22Rv1 (cell line): Measurements from ENCODE around the gene MUC6.

Experiments
- CTCF ChIP-seq: fragments of 450-650 bp; IDR thresholded peaks from 2 replicates; pipeline ENCODE4 v1.5.1; 2017; ENCODE audit warnings: mild to moderate bottlenecking
- ZFX ChIP-seq: fragments of 450-650 bp; IDR thresholded peaks from 2 replicates; pipeline ENCODE4 v1.6.1; 2017; ENCODE audit warnings: antibody characterized with exemption, borderline replicate concordance

- no peak for TF ChIP-seq CTCF
- no peak for TF ChIP-seq ZFX
Measured at GRCh38 chr11:990101-990500, 46.4 kb downstream of the MUC6 start.
